D341Med (cell line): ENCODE data around the gene GPR150.
"Not testable (repeated sequence)": the region's sequence is repeated elsewhere in the genome, so short reads cannot be mapped to it uniquely, and the experiment has no call there.

Experiments
- DNase-seq: peaks from one replicate; pipeline ENCODE4 v3.0.0; 2012; ENCODE audit warnings: low spot score

Gene GPR150

GRCh38 chr5:95623706-95624105 lies 3.8 kb downstream of the GPR150 start:
- DNase-seq: no peak

- no peak for DNase-seq
Observed at GRCh38 chr5:95624368-95624767, 4.5 kb downstream of the GPR150 start.

GRCh38 chr5:95626701-95627100 lies 6.8 kb downstream of the GPR150 start:
- no peak for DNase-seq

GRCh38 chr5:95627971-95628810 lies 8.3 kb downstream of the GPR150 start:
- DNase-seq: no peak

GRCh38 chr5:95628933-95629332 lies 9.0 kb downstream of the GPR150 start:
- no peak for DNase-seq

- DNase-seq: no peak
Observed at GRCh38 chr5:95630394-95630917, 10.6 kb downstream of the GPR150 start.

- DNase-seq: no peak
Observed at GRCh38 chr5:95631255-95631958, 11.5 kb downstream of the GPR150 start.

GRCh38 chr5:95631991-95632675 lies 12.2 kb downstream of the GPR150 start:
- no peak for DNase-seq

- not testable (repeated sequence) for DNase-seq
Observed at GRCh38 chr5:95632942-95633341, 13.1 kb downstream of the GPR150 start.

GRCh38 chr5:95633671-95634070 lies 13.8 kb downstream of the GPR150 start:
- no peak for DNase-seq

GRCh38 chr5:95634081-95634480 lies 14.2 kb downstream of the GPR150 start:
- no peak for DNase-seq

GRCh38 chr5:95638632-95639031 lies 18.7 kb downstream of the GPR150 start:
- DNase-seq: no peak

- no peak for DNase-seq
Observed at GRCh38 chr5:95641741-95642220, 21.9 kb downstream of the GPR150 start.

GRCh38 chr5:95643152-95643551 lies 23.3 kb downstream of the GPR150 start:
- DNase-seq: no peak

GRCh38 chr5:95644351-95645042 lies 24.6 kb downstream of the GPR150 start:
- peak; percentile 60 for DNase-seq

- not testable (repeated sequence) for DNase-seq
Observed at GRCh38 chr5:95646226-95646568, 26.3 kb downstream of the GPR150 start.

GRCh38 chr5:95646569-95647431 lies 26.9 kb downstream of the GPR150 start, which contains the start of gene RFESD:
TSS of gene RFESD (plus strand) at chr5:95646777. CDS start at chr5:95652272, 5,495 bp downstream.
- peak; percentile 95 for DNase-seq

- no peak for DNase-seq
Observed at GRCh38 chr5:95647886-95648860, 28.3 kb downstream of the GPR150 start.

GRCh38 chr5:95649274-95649673 lies 29.4 kb downstream of the GPR150 start:
- DNase-seq: no peak
